Stimulated activated CD8-positive, alpha-beta memory T cell treated with anti-CD3 and anti-CD28 coated beads, Interleukin-4, amount 100 ng/mL, for 24 hours (primary cell): Measurements from ENCODE around the gene MEF2A.

Experiments
- DNase-seq: peaks from one replicate; pipeline ENCODE4 v3.0.0-alpha.2; 2020; ENCODE audit warnings: low read depth

The MEF2A gene

DNA sequence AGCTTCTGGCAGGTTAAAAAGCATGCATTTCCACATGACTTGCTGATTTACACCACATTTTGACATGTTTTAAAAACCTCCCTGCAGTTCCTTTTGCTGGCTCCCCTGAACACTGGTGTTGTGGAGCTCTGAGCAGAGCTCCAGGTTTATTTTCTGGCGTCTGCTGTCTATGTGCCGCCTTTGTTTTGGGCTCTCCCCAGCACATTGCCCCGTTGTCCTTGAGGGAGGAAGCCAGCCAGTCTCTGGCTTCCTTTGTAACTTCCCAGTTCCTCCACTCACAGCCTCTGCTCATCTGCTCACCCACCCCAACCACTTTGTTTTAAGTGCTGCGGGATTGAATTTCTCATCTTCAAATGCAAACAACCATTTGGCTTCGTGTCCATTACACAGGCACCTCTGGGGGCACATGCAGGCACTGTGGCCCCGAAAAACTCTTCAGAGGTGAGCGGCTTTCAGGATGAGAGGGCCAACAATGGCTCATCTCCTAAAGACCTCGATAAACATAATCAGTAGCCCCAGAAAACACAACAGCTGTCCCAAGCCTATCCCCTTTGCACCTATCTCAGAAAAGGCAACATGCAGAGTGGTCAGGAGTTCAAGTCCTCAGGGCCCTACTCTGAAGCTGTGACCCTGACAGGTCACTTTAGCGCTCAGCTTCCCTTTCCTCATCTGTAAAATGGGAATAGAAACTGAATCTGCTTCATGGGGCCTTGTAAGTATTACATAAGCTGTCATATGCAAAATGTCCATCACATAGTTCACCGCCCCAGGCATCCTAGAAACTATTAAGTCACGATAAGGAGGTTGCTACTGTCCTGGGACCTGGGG is 1.3 kb upstream of the MEF2A start:
- no peak for DNase-seq

DNA sequence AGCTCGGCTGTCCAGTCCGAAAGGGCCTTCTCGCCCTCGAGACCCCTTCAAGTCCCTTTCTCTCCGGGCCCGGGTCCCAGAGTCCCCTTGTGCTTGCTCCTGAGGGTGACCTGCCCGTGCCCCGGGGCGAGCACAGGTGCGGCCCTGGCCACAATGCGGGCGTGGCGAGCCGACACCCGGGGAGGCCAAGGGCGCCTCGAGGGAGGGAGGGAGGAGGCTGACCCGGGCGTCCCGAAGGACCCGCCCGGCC is 810 bp upstream of the MEF2A start:
- no peak for DNase-seq

DNA sequence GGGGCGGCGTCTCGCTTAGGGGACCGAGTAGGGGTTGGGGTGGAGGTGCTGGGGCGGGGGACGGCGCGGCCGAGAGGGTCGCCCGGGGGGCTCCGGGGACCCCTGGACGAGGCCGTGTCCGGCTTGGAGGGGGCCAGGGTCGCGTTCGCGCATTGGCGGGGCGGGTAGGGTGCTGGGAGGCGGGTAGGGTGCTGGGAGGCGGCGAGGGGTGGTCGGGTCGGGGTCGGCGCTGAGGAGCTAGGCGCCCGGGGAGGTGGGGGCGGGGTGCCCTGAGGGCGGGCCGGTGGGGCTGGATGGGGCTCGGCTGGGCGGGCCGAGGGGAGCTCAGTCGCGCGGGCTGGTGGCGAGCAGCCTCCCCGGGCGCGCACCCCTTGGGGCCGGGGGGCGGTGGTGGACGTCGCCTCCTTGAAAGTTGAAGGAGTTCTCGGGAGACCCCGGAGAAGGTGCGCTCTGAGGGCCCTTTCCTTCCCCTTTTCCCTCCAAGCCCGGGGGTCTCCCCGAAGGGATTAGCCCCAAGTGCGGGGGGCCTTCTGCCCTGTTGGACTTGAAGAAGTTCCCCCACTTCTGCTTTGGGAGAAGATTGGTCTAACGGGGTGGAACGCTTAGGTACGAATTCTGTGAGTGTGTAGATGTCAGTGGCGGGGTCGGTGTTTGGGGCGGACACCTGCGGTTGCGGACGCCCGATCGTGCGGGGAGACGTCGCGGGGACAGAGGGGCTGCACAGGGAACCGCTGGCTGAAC is 543 bp downstream of the MEF2A start:
- no peak for DNase-seq

DNA sequence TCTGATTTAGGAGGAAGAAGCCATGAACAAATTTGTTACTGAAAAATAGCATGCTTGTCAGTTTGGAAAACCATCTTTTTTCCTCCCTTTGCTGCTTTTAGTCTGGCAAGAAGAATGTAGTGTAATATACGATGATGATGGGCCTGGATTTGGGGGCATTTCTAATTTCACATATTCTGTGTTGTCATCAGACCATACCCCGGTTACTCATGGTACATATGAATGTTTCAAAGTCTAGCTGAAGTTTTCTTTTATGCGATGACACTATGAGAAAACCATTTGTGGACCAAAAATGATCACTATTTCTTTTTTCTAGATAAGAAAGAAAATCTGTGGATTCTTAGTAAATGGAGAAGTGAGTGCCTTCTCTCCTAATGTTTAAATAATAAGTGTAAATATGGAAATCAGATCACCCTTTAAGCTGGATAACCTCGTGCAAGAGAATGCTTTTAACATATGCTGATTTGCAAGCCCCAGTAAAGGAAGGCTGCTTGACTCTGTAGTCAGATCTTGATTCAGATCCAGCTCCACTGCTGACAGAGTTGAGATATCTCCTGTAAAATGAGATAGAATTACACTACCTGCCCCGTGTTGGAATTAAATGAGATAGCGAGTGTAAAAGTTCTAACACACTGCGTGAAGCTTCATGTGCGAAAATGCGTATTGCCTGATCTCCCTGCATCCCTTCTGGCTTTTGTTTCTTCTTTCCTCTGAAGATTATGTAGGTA is 3.0 kb downstream of the MEF2A start:
- DNase-seq: no peak

DNA sequence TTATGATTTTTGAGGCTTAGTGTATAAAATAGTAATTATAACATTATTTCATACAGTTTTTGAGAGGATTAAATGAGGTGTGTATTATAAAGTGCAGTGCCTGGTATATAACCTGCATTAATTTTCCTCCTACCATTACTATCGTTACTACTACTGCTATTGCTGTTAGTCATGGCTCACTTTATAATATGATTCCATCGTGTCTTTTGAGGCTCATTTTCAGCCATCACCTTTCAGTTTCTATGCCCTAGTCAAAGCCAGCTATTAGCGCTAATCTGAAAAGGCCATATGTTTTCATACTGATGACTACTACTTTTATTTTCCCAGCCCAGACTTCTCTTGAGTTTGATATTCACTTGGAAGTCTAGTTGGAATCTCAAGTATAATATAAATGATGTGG is 5.5 kb downstream of the MEF2A start:
- DNase-seq: no peak

DNA sequence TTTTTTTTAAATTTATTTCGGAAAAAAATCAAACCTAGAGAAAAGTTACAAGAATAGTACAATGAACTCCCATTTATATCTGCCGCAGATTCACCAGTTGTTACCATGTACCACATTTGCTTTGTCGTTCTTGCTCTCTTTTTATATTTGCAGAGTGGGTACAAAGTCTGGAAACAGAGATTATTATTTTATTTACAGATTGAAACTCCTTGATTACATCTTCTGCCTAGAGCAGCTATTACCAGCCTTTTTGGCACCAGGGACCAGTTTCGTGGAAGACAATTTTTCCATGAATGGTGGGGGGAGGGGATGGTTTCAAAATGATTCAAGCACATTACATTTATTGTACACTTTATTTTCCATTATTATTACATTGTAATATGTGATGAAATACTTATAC is 8.3 kb downstream of the MEF2A start:
- no peak for DNase-seq

DNA sequence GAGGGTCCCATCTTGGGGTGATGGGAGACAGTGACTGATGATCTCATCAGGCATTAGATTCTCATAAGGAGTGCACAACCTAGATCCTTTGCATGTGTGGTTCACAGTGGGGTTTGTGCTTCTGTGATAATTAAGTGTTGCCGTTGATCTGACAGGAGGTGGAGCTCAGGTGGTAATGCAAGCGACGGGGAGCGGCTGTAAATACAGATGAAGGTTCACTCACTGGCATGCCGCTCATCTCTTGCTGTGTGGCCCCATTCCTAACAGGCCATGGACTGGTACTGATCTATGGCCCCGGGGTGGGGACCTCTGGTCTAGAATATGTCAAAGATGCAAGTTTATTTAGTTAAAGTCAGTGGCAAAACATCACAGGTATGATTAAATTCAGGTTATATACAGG is 8.7 kb downstream of the MEF2A start:
- no peak for DNase-seq

DNA sequence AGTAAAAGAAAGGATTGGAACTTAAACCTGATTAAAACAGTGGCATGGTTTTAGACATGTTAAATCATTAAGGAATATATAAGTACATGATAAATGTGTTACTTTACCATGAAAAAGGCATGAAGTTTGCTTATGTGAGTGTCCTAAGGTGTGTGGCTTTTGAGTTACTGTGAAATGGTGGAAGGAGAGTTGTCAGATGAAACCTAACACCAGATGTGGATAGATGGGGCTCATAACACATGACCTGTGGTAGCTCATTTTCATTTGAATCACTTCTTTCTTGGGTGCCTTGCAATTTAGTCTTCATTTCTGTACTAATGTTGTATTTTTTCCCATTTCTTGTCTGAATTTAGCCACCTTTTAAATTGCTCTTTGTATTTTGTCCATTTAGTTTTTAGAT is 13.0 kb downstream of the MEF2A start:
- DNase-seq: no peak

DNA sequence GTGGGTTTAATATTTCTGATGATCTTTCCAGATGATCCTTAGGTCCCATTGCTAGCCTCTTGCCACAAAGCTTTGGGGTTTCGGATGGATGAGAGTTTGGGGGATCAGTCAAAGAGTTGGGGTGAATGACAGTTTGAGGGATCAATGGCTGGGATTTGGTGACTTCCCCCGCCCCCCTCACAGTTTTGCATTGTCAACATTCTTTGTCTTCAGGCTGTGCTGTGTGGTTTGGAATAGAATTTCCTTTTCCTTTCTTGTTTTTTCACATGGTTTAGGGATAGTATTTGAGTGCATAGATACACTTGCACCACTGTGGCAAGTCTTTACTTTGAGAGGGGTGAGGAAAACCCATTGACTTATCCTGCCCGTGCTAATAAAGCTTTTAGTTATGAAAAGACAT is 14.3 kb downstream of the MEF2A start:
- no peak for DNase-seq

DNA sequence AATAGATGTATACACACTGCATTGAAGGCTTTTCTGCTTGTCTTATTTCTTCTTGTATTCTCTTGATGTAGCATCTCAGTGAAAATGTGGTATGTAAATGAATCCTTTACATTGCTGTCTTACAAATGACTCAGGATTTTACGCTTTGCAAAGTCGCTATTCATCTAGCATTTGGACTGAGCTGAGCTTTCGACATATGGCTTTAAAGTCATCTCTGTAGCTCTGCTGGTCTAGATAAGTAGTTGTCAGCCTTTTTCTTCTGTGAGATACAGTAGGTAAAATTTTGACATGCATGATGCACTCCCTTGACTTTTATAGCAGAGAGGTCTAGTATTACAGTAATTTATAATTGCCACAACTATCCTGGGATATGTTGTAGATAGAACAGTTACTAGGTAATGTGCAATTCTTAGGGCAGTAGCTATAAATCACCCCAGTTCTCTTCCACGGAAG is 16.8 kb downstream of the MEF2A start:
- no peak for DNase-seq

DNA sequence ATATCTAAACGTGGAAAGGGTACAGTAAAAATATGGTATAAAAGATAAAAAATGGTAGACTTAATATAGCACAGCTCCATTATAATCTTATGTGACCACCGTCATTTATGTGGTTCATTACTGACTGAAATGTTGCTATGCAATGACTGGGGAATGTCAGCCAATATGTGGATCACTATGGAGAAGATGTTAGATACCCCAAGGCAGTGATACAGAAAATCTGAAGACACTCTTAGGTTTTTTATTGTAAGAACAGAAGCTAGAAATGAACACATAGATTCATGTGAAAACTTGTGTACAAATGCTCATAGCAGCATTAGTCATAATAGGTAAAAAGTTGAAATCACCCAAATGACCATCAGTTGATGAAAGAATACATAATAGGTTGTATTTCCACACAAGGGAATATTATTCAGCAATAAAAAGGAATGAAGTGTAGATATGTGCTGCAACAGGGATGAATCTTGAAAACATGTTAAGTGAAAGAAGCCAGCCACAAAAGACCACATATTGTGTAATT is 18.4 kb downstream of the MEF2A start:
- no peak for DNase-seq

DNA sequence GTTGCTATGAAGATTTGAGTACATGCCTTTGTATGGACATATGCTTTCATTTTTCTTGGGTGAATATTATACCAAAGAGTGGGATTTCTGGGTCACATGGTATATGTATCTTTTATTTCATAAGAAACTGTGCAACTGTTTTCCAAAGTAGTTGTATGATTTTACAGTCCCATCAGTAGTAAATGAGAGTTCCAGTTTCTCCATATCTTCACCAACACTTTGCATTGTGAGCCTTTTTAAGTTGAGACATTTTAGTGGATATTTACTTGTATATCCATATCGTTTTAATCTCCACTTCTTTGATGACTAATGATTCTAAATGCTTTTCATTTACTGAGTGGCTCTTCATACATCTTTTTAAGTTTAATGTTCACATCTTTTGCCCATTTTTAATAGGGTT is 20.3 kb downstream of the MEF2A start:
- no peak for DNase-seq

DNA sequence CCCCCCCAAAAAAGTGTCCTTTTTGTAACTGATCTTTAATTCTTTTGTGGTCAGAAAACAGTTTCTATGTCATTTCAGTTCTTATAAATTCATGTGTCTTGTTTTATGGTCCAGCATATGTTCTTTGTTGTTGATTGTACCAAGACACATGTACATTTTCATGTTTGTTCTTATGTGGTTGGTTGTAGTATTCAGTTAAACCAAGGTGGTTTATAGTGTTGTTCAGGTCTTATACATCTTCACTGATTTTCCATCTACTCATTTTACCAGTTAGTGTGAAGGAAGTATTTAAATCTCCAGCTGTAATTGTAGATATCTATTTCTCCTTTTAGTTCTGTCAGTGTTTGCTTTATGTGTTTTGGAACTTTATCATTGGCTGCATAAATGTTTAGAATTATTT is 24.0 kb downstream of the MEF2A start:
- no peak for DNase-seq

DNA sequence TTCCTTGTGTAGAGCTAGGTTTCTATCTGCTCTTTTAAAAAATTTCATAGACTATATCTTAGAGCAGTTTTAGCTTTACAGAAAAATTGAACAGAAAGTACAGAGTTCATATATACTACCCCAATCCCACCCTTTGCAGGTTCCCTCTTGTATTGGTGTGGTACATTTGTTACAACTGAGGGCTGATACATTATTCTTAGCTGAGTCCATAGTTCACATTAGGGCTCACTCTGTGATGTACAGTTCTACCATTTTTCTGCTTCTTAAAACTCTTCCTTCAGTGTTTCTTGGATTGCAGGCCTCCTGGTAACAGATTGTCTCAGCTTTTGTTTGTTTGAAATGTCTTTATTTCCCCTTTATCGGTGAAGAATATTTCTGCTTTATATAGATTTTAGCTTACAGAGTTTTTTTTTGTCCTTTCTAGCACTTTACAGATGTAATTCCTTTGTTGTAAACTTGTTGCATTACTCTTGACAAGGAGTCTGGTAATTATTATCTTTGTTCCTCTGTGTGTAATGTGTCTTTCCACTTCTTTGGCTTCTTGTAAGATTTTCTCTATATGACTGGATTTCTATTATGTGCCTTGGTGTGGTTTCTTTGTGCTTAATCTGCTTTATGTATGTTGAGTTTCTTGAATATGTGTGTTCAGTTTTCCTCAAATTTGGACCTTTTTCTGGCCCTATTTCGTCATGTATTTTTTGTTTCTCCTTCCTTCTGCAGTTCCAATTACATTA is 25.3 kb downstream of the MEF2A start:
- no peak for DNase-seq

DNA sequence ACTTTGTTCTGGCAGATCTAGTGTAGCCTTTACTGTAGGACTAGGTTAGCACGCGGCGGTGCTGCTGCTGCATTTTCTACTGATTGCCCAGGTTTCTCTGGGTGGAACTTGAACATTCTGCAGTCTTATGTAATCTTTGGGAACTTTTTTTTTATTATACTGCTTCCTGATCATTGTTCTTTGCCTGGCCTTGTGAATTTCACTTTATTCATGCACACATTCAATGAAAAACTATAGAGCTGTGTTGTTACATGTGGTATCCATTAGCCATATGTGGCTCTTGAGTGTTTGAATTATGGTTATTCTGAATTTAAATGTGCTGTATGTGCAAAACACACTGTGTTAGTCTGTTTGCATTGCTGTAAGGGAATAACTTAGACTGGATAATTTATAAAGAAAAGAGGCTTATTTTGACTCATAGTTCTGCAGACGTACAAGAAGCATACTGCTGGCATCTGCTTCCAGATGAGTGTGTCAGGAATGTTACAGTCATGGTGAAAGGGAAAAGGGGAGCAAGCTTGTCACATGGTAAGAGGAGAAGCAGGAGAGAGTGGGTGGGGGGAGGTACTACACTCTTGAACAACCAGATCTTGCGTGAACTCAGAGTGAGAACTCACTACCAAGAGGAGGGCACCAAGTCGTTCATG is 26.5 kb downstream of the MEF2A start:
- no peak for DNase-seq

DNA sequence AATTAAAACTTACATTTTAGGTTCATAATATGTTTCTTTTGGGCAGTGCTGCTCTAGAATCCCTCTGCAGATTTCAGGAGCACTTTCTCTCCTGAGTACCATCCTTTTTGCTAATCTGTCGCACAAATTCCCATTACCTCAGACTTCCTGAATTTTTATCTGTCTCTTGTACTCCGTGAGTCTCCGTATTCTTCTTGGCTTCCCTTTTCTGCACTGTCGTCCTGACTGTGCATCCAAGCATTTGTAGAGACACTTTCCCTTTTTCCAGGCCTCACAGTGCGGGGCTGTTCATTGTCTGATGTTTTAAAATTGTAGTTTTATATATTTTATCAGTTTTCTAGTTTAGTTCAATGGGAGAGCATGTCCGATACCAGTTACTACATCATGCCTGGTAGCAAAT is 27.3 kb downstream of the MEF2A start:
- DNase-seq: no peak

DNA sequence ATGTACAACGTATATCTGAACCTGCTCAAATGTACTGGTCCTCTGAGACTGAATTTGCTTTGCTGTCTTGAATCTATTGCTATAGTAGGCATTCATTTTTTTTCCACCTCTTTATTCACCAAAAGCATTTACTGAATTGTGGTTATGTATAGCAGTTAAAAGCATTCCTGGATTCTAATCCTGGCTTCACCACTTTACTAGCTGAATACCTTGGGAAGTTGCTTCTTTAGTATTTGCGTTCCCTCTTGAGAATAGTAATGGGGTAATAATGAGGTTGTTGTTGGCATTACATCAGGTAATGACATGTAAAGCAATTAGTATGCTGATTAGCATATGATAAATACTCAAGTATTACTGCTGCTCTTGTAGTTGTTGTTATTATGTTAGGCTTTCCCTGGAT is 29.1 kb downstream of the MEF2A start:
- no peak for DNase-seq

DNA sequence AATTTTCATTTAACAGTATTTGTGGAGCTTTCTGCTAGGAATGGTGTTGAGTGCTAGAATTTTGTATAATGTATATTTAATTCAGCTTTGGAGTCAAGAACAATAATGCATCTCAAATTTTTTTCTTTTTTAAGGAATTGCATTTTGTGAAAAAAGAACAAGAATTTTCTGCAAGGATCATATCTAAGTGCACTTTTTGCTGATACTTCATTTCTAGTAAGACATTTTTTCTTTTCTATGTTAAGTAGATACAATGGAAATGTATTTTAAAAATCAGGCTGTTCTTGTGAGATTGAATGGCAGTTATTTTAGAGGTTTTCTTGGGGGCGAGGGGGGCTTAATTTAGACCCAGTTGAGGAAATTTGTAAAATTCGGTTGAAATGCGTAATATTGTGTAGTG is 32.5 kb downstream of the MEF2A start:
- DNase-seq: no peak

DNA sequence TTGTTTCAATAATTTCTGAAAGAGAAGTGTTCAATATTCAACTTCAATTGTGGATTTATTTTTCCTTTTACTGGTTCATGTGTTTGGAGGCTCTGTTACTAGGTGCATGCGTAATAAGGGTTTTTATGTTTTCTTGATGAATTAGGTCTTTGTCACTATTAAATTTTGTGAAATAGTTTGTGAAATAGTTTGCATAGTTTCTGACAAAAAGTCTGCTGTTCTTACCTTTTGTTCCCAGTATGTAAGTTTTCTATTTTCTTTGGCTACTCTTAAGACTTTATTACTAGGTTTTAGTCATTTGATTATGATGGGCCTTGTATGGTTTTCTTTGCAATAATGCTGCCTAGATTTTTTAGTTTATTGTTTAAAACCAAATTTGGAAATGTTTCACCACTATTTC is 38.0 kb downstream of the MEF2A start:
- DNase-seq: no peak

DNA sequence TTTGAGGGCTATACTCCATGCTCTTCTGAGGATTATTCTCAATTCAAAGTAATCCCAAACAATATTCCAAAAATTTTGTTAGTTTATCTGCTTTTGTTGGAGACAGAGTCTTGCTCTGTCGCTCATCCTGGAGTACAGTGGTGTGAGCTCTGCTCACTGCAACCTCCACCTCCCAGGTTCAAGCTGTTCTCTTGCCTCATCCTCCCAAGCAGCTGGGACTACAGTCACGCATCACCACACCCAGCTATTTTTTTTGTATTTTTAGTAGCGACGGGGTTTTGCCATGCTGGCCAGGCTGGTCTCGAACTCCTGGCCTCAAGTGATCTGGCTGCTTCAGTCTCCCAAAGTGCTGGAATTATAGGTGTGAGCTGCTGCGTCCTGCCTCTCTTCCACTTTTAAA is 39.1 kb downstream of the MEF2A start:
- no peak for DNase-seq

DNA sequence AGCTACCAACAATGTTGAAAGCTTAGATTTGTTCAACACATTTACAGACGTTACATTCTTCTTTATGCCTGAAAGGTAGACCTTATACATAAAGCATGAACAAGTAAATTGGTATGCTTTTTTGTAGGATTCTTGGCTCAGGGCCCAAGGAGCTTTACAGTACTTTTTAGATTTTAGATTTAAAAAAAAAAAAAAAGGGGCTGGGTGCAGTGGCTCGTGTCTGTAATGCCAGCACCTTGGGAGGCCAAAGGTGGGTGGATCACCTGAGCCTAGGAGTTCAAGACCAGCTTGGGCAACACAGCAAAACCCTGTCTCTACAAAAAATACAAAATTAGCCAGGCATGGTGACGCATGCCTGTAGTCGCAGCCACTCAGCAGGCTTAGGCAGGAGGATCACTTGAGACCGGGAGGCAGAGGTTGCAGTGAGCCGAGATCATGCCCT is 39.7 kb downstream of the MEF2A start:
- DNase-seq: no peak

DNA sequence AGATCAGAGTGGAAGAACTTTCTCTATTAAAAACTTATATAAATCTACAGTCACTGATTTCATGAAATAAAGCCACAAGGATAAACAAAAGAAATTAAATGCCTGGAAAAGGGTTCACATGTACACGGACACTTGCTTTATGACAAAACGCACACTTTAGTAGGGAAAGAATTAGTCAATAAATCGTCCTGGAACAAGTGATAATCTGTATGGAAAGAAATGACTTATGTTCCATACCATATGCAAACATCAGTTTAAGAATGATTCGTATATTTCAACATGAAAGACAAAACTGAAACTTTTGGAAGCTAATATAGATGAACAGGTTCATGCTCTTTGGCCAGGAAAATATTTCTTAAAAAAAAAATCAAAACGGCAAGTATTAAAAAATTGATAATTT is 40.2 kb downstream of the MEF2A start:
- DNase-seq: no peak
